Type B pancreatic cell (in vitro differentiated cells): ENCODE data around the gene ADH5. TPM values are rescaled to one million over a fixed set of nuclear protein-coding genes. Genes with fewer than 3 reads are reported as not detected.

Experiments
- DNase-seq: peaks from one replicate; pipeline ENCODE4 v3.0.0; 2021; ENCODE audit warnings: mixed read lengths; ENCODE audit not compliant: unreplicated experiment; ENCODE audit errors: extremely low spot score
- H3K27ac Mint-ChIP-seq: 2 replicates; pipeline ENCODE4 v1.8.0; 2021; ENCODE audit warnings: mild to moderate bottlenecking, mixed read lengths
- H3K27me3 Mint-ChIP-seq: 2 replicates; pipeline ENCODE4 v1.8.0; 2021; ENCODE audit warnings: mixed read lengths
- H3K36me3 Mint-ChIP-seq: 2 replicates; pipeline ENCODE4 v1.8.0; 2021; ENCODE audit warnings: mixed read lengths
- H3K4me1 Mint-ChIP-seq: one replicate; pipeline ENCODE4 v1.8.0; 2021; ENCODE audit warnings: mixed read lengths; ENCODE audit not compliant: unreplicated experiment
- H3K4me3 Mint-ChIP-seq: 2 replicates; pipeline ENCODE4 v1.8.0; 2021; ENCODE audit warnings: mild to moderate bottlenecking, mixed read lengths
- H3K9me3 Mint-ChIP-seq: 2 replicates; pipeline ENCODE4 v1.8.0; 2021; ENCODE audit warnings: mixed read lengths
- total RNA-seq: library from RNA; stranded (reverse); gene quantifications from 2 replicates; pipeline ENCODE4 v1.2.1, GENCODE V29; 2021; ENCODE audit warnings: low replicate concordance
- TF ChIP-seq, protein P1 (sequence below): fragments of 200-600 bp; sonication (generic); conservative IDR thresholded peaks from 2 replicates; pipeline ENCODE4 v1.5.0; 2021; ENCODE audit warnings: antibody characterized with exemption, mild to moderate bottlenecking

ADH5 gene
- total RNA-seq, 1 donor from 2014 or later, result 161 TPM

GRCh38 chr4:99079625-99080295, 8.8 kb downstream of the ADH5 start:
- no peak overlapping the region for H3K27ac Mint-ChIP-seq
- no peak overlapping the region for H3K4me3 Mint-ChIP-seq
- DNase-seq, result no peak
- TF ChIP-seq, protein P1, sequence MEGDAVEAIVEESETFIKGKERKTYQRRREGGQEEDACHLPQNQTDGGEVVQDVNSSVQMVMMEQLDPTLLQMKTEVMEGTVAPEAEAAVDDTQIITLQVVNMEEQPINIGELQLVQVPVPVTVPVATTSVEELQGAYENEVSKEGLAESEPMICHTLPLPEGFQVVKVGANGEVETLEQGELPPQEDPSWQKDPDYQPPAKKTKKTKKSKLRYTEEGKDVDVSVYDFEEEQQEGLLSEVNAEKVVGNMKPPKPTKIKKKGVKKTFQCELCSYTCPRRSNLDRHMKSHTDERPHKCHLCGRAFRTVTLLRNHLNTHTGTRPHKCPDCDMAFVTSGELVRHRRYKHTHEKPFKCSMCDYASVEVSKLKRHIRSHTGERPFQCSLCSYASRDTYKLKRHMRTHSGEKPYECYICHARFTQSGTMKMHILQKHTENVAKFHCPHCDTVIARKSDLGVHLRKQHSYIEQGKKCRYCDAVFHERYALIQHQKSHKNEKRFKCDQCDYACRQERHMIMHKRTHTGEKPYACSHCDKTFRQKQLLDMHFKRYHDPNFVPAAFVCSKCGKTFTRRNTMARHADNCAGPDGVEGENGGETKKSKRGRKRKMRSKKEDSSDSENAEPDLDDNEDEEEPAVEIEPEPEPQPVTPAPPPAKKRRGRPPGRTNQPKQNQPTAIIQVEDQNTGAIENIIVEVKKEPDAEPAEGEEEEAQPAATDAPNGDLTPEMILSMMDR, result no peak
- H3K36me3 Mint-ChIP-seq, result peaks cover 40% of the 10 kb centered on the region
- H3K9me3 Mint-ChIP-seq, result no peaks in the 10 kb centered on the region
- no peaks in the 10 kb centered on the region for H3K27me3 Mint-ChIP-seq
- no peaks in the 10 kb centered on the region for H3K4me1 Mint-ChIP-seq

DNA sequence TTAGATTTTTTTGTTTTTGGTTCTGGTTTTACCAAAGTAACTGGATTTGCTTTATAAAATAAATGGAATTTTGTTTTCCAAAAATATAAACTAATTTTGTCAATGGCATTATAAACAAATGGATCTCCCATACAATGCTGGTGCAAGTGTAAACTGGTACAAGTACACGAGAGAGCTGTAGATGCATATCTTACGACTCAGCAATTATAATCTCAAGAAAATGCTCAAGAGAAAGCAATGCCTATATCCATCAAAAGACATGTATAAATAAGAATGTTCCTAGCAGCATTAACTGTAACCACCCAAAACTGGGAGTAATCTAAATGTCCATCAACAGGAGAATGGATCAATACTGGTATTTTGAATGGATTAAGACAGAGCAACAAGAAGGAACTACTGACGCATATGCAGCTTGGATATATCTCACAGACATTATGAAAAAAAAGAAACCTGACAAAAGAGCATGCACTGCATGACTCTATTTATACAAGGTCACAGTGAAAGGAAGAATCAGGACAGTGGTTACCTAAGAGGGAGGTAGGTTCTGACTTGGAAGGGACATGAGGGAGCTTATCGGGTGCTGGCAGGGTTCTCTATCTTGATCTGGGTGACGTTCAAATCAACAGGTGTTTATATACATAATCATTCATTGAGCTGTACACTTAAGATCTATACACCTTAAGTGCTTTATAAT, 9.5 kb downstream of the ADH5 start:
- TF ChIP-seq, protein P1, result no peak
- H3K27me3 Mint-ChIP-seq, result no peaks in the 10 kb centered on the region
- H3K4me1 Mint-ChIP-seq, result no peaks in the 10 kb centered on the region
- H3K36me3 Mint-ChIP-seq, result peaks cover 38% of the 10 kb centered on the region
- H3K27ac Mint-ChIP-seq, result no peak overlapping the region
- H3K9me3 Mint-ChIP-seq, result no peaks in the 10 kb centered on the region
- no peak overlapping the region for H3K4me3 Mint-ChIP-seq
- DNase-seq, result no peak

- TF ChIP-seq, protein P1, result no peak
- Mint-ChIP-seq H3K9me3 (no peaks in the 10 kb centered on the region), H3K36me3 (peaks cover 42% of the 10 kb centered on the region), H3K4me1 (no peaks in the 10 kb centered on the region), H3K27me3 (no peaks in the 10 kb centered on the region), H3K4me3 (no peak overlapping the region), H3K27ac (no peak overlapping the region)
- no peak for DNase-seq
Measured at GRCh38 chr4:99078336-99078735, 10.3 kb downstream of the ADH5 start.

- DNase-seq, result no peak
- H3K27me3 Mint-ChIP-seq, result no peaks in the 10 kb centered on the region
- TF ChIP-seq, protein P1, result no peak
- H3K36me3 Mint-ChIP-seq, result peaks cover 48% of the 10 kb centered on the region
- no peak overlapping the region for H3K27ac Mint-ChIP-seq
- no peaks in the 10 kb centered on the region for H3K4me1 Mint-ChIP-seq
- H3K4me3 Mint-ChIP-seq, result no peak overlapping the region
- no peaks in the 10 kb centered on the region for H3K9me3 Mint-ChIP-seq
Measured at GRCh38 chr4:99077177-99077576, 11.4 kb downstream of the ADH5 start.

- TF ChIP-seq, protein P1, result no peak
- no peak overlapping the region for H3K27ac Mint-ChIP-seq
- H3K4me1 Mint-ChIP-seq, result no peaks in the 10 kb centered on the region
- DNase-seq, result no peak
- no peaks in the 10 kb centered on the region for H3K27me3 Mint-ChIP-seq
- no peaks in the 10 kb centered on the region for H3K9me3 Mint-ChIP-seq
- peaks cover 45% of the 10 kb centered on the region for H3K36me3 Mint-ChIP-seq
- no peak overlapping the region for H3K4me3 Mint-ChIP-seq
Measured at GRCh38 chr4:99076292-99076976, 12.2 kb downstream of the ADH5 start.
